HAP-1 (cell line): ENCODE measurements around the gene PNPLA5.
A peak's percentile ranks its signal among the peaks of the same experiment; 100 is the strongest.

Experiments
- DNase-seq, 2 experiments: peaks; one replicate each; pipeline ENCODE4 v3.0.0-alpha.2; 2016 to 2020; ENCODE audit warnings: low spot score in 2 of 2
- H3K27me3 ChIP-seq: fragments of 250-450 bp; sonication (Bioruptor Pico); 2 replicates; pipeline ENCODE4 v1.5.1; 2020; ENCODE audit warnings: low read depth, mild to moderate bottlenecking, moderate library complexity
- H3K36me3 ChIP-seq: fragments of 250-450 bp; sonication (Bioruptor Pico); replicated peaks from 2 replicates; pipeline ENCODE4 v1.5.1; 2020; ENCODE audit warnings: mild to moderate bottlenecking
- H3K4me1 ChIP-seq: fragments of 250-450 bp; sonication (Bioruptor Pico); 2 replicates; pipeline ENCODE4 v1.5.1; 2020; ENCODE audit warnings: mild to moderate bottlenecking
- H3K4me3 ChIP-seq: fragments of 250-450 bp; sonication (Bioruptor Pico); 2 replicates; pipeline ENCODE4 v1.5.1; 2020; ENCODE audit warnings: mild to moderate bottlenecking, moderate library complexity
- H3K9me3 ChIP-seq: fragments of 250-450 bp; sonication (Bioruptor Pico); 2 replicates; pipeline ENCODE4 v1.5.1; 2020; ENCODE audit warnings: mild to moderate bottlenecking, moderate library complexity
- in situ Hi-C: fragments of 300-500 bp; cut with MboI; formaldehyde crosslinking; loops from 3 replicates; pipeline ENCODE4 v1.14.3; 2020; ENCODE audit warnings: low sequenced_read_pairs, inconsistent platforms, mixed read lengths

The PNPLA5 gene

GRCh38 chr22:43850529-43850928 lies 41.3 kb downstream of the PNPLA5 start:
- in situ Hi-C loops = no loop called here
- H3K27me3 ChIP-seq = peaks cover 20% of the 10 kb centered on the region

GRCh38 chr22:43849731-43850130 lies 42.1 kb downstream of the PNPLA5 start:
- H3K4me1 ChIP-seq = no peaks in the 10 kb centered on the region
- no peaks in the 10 kb centered on the region for H3K36me3 ChIP-seq
- no peak for DNase-seq
- H3K9me3 ChIP-seq = no peaks in the 10 kb centered on the region
- H3K4me3 ChIP-seq = no peak overlapping the region
- in situ Hi-C loops = no loop called here
- peaks cover 20% of the 10 kb centered on the region for H3K27me3 ChIP-seq

More at GRCh38 chr22:43850529-43850928, 41.3 kb downstream of the PNPLA5 start:
- Histone ChIP-seq H3K4me1 (no peaks in the 10 kb centered on the region), H3K36me3 (no peaks in the 10 kb centered on the region), H3K9me3 (no peaks in the 10 kb centered on the region), H3K4me3 (no peak overlapping the region)
- no peak for DNase-seq

GRCh38 chr22:43848366-43849171 lies 43.2 kb downstream of the PNPLA5 start:
- Histone ChIP-seq H3K9me3 (no peaks in the 10 kb centered on the region), H3K27me3 (peaks cover 20% of the 10 kb centered on the region), H3K4me3 (no peak overlapping the region), H3K36me3 (no peaks in the 10 kb centered on the region), H3K4me1 (no peaks in the 10 kb centered on the region)
- DNase-seq = peak in 1 of 2 experiments; percentile 26
- in situ Hi-C loops = no loop called here

GRCh38 chr22:43847376-43848289 lies 44.2 kb downstream of the PNPLA5 start:
- no peak for DNase-seq
- Histone ChIP-seq H3K9me3 (no peaks in the 10 kb centered on the region), H3K4me1 (no peaks in the 10 kb centered on the region), H3K36me3 (no peaks in the 10 kb centered on the region), H3K4me3 (no peak overlapping the region), H3K27me3 (peaks cover 18% of the 10 kb centered on the region)
- in situ Hi-C loops = no loop called here

- Histone ChIP-seq H3K27me3 (peaks cover 15% of the 10 kb centered on the region), H3K4me1 (no peaks in the 10 kb centered on the region), H3K9me3 (no peaks in the 10 kb centered on the region), H3K36me3 (no peaks in the 10 kb centered on the region), H3K4me3 (no peak overlapping the region)
- DNase-seq = no peak
- in situ Hi-C loops = no loop called here
Measured at GRCh38 chr22:43846966-43847365, 44.8 kb downstream of the PNPLA5 start.

GRCh38 chr22:43845981-43846380 lies 45.8 kb downstream of the PNPLA5 start:
- in situ Hi-C loops = no loop called here
- Histone ChIP-seq H3K27me3 (peaks cover 12% of the 10 kb centered on the region; the same call in 1 of the 2 replicates), H3K4me1 (no peaks in the 10 kb centered on the region), H3K9me3 (no peaks in the 10 kb centered on the region), H3K4me3 (no peak overlapping the region), H3K36me3 (no peaks in the 10 kb centered on the region)
- no peak for DNase-seq

- H3K4me3 ChIP-seq = no peak overlapping the region
- peaks cover 7% of the 10 kb centered on the region; the same call in 1 of the 2 replicates for H3K27me3 ChIP-seq
- no peaks in the 10 kb centered on the region for H3K36me3 ChIP-seq
- H3K9me3 ChIP-seq = no peaks in the 10 kb centered on the region
- no peak for DNase-seq
- in situ Hi-C loops = no loop called here
- no peaks in the 10 kb centered on the region for H3K4me1 ChIP-seq
Measured at GRCh38 chr22:43844560-43845545, 47.0 kb downstream of the PNPLA5 start.

- in situ Hi-C loops = no loop called here
- Histone ChIP-seq H3K4me3 (no peak overlapping the region), H3K9me3 (no peaks in the 10 kb centered on the region), H3K27me3 (peaks cover 4% of the 10 kb centered on the region; the same call in 1 of the 2 replicates), H3K36me3 (no peaks in the 10 kb centered on the region), H3K4me1 (no peaks in the 10 kb centered on the region)
- no peak for DNase-seq
Measured at GRCh38 chr22:43843783-43844530, 47.9 kb downstream of the PNPLA5 start.

- in situ Hi-C loops = no loop called here
- H3K4me1 ChIP-seq = no peaks in the 10 kb centered on the region
- H3K36me3 ChIP-seq = no peaks in the 10 kb centered on the region
- DNase-seq = no peak
- H3K27me3 ChIP-seq = peaks cover 4% of the 10 kb centered on the region; the same call in 1 of the 2 replicates
- no peaks in the 10 kb centered on the region for H3K9me3 ChIP-seq
- no peak overlapping the region for H3K4me3 ChIP-seq
Measured at GRCh38 chr22:43841742-43842141, 50.1 kb downstream of the PNPLA5 start.

GRCh38 chr22:43840851-43841250 lies 51.0 kb downstream of the PNPLA5 start:
- in situ Hi-C loops = no loop called here

GRCh38 chr22:43840431-43840830 lies 51.4 kb downstream of the PNPLA5 start:
- H3K4me1 ChIP-seq = no peaks in the 10 kb centered on the region
- H3K36me3 ChIP-seq = no peaks in the 10 kb centered on the region
- in situ Hi-C loops = no loop called here
- no peak for DNase-seq
- no peak overlapping the region for H3K4me3 ChIP-seq
- H3K9me3 ChIP-seq = no peaks in the 10 kb centered on the region
- peaks cover 4% of the 10 kb centered on the region; the same call in 1 of the 2 replicates for H3K27me3 ChIP-seq

More at GRCh38 chr22:43840851-43841250, 51.0 kb downstream of the PNPLA5 start:
- Histone ChIP-seq H3K4me1 (no peaks in the 10 kb centered on the region), H3K27me3 (peaks cover 4% of the 10 kb centered on the region; the same call in 1 of the 2 replicates), H3K9me3 (no peaks in the 10 kb centered on the region), H3K4me3 (no peak overlapping the region), H3K36me3 (no peaks in the 10 kb centered on the region)
- no peak for DNase-seq

GRCh38 chr22:43839781-43840180 lies 52.0 kb downstream of the PNPLA5 start:
- in situ Hi-C loops = no loop called here

More at GRCh38 chr22:43839781-43840180, 52.0 kb downstream of the PNPLA5 start:
- peaks cover 4% of the 10 kb centered on the region; the same call in 1 of the 2 replicates for H3K27me3 ChIP-seq
- H3K4me1 ChIP-seq = no peaks in the 10 kb centered on the region
- no peaks in the 10 kb centered on the region for H3K36me3 ChIP-seq
- DNase-seq = no peak
- no peaks in the 10 kb centered on the region for H3K9me3 ChIP-seq
- no peak overlapping the region for H3K4me3 ChIP-seq
